WTC11 (cell line): ENCODE data around the gene CNTLN. TPM values are rescaled to one million over a fixed set of nuclear protein-coding genes. Genes with fewer than 3 reads are reported as not detected.

Source experiments
- ATAC-seq: fragments of 200-7000 bp; cut with Tn5 transposase; 2 replicates; pipeline ENCODE4 v1.10.0; 2021; ENCODE audit warnings: mild to moderate bottlenecking, moderate library complexity
- CTCF ChIA-PET: fragments of 300-600 bp; sonication (Branson Sonifier 250); formaldehyde crosslinking; loops from one replicate; lab custom pipeline; 2021; ENCODE audit warnings: antibody characterized with exemption; lab: Charles Lee
- POLR2A ChIA-PET: fragments of 350-600 bp; sonication (Branson Sonifier 250); formaldehyde crosslinking; loops from one replicate; lab custom pipeline; 2021; ENCODE audit warnings: antibody characterized with exemption; lab: Charles Lee
- DNase-seq: peaks from one replicate; pipeline ENCODE4 v3.0.0; 2021; ENCODE audit warnings: low spot score
- H3K27ac Mint-ChIP-seq: 2 replicates; pipeline ENCODE4 v1.8.0; 2021; ENCODE audit warnings: mixed read lengths
- H3K27me3 Mint-ChIP-seq: 2 replicates; pipeline ENCODE4 v1.8.0; 2021; ENCODE audit warnings: low read depth, mild to moderate bottlenecking, moderate library complexity, mixed read lengths
- H3K36me3 Mint-ChIP-seq: 2 replicates; pipeline ENCODE4 v1.8.0; 2021; ENCODE audit warnings: mixed read lengths
- H3K4me1 Mint-ChIP-seq: 2 replicates; pipeline ENCODE4 v1.8.0; 2022; ENCODE audit warnings: mixed read lengths
- H3K4me3 Mint-ChIP-seq: 2 replicates; pipeline ENCODE4 v1.8.0; 2021; ENCODE audit warnings: mild to moderate bottlenecking, moderate library complexity, mixed read lengths
- H3K9me3 Mint-ChIP-seq: 2 replicates; pipeline ENCODE4 v1.8.0; 2021; ENCODE audit warnings: mixed read lengths
- ARID4B ChIP-seq: sonication (generic); formaldehyde crosslinking; IDR thresholded peaks from 2 replicates; pipeline ENCODE4 v1.8.0; 2023; ENCODE audit warnings: missing genetic modification reagents, mild to moderate bottlenecking, borderline replicate concordance
- CTCF ChIP-seq: fragments of 200-600 bp; IDR thresholded peaks from 2 replicates; pipeline ENCODE4 v1.8.0; 2022; ENCODE audit warnings: antibody characterized with exemption
- GRHL2 ChIP-seq: fragments of 250-450 bp; sonication (Bioruptor Pico); IDR thresholded peaks from 2 replicates; pipeline ENCODE4 v1.8.0; 2022; ENCODE audit warnings: mild to moderate bottlenecking, moderate library complexity; ENCODE audit not compliant: insufficient replicate concordance, severe bottlenecking
- NR3C1 ChIP-seq: sonication (generic); formaldehyde crosslinking; conservative IDR thresholded peaks from 2 replicates; pipeline ENCODE4 v1.8.1; 2023; ENCODE audit warnings: low read depth, mild to moderate bottlenecking, missing genetic modification reagents
- SOX15 ChIP-seq: fragments of 250-450 bp; sonication (Bioruptor Pico); IDR thresholded peaks from 2 replicates; pipeline ENCODE4 v1.9.0; 2021; ENCODE audit warnings: mild to moderate bottlenecking
- ZNF232 ChIP-seq: sonication (generic); formaldehyde crosslinking; IDR thresholded peaks from 2 replicates; pipeline ENCODE4 v1.8.0; 2022; ENCODE audit warnings: mild to moderate bottlenecking, missing genetic modification reagents
- ZNF512 ChIP-seq: sonication (generic); formaldehyde crosslinking; IDR thresholded peaks from 2 replicates; pipeline ENCODE4 v1.8.1; 2022; ENCODE audit warnings: missing genetic modification reagents, borderline replicate concordance
- ZNF671 ChIP-seq: fragments of 250-450 bp; sonication (Bioruptor Pico); IDR thresholded peaks from 2 replicates; pipeline ENCODE4 v1.8.0; 2021; ENCODE audit warnings: mild to moderate bottlenecking
- total RNA-seq: library from RNA; stranded (reverse); gene quantifications from 3 replicates; pipeline ENCODE4 v1.2.3, GENCODE V29; 2021
- TF ChIP-seq, protein P1 (sequence below): fragments of 250-450 bp; sonication (Bioruptor Pico); IDR thresholded peaks from 2 replicates; pipeline ENCODE4 v1.8.0; 2021; ENCODE audit warnings: mild to moderate bottlenecking
- TF ChIP-seq, protein P2 (sequence below): sonication (generic); formaldehyde crosslinking; IDR thresholded peaks from 2 replicates; pipeline ENCODE4 v1.8.1; 2023; ENCODE audit warnings: mild to moderate bottlenecking, missing genetic modification reagents, borderline replicate concordance
- TF ChIP-seq, protein P3 (sequence below): sonication (generic); formaldehyde crosslinking; IDR thresholded peaks from 2 replicates; pipeline ENCODE4 v1.8.1; 2022; ENCODE audit warnings: mild to moderate bottlenecking, missing genetic modification reagents, moderate library complexity, borderline replicate concordance

The CNTLN gene
- total RNA-seq, 1 experiment from 2014 or later = 13.4 TPM

- H3K27ac Mint-ChIP-seq = peak overlapping the region; percentile 29; the same call in 1 of the 2 replicates
- ChIA-PET CTCF (no interaction called here), POLR2A (interaction anchor here (0.7 kb wide), 1 partner anchor 680 kb away, joined by 4 read pairs; no protein-coding TSS in a partner anchor)
- H3K36me3 Mint-ChIP-seq = no peaks in the 10 kb centered on the region; the same call in 1 of the 2 replicates
- H3K27me3 Mint-ChIP-seq = no peaks in the 10 kb centered on the region
- TF ChIP-seq NR3C1 (no peak), SOX15 (no peak), GRHL2 (CRISPR knock-in tag) (no peak), ZNF232 (CRISPR knock-in tag) (no peak), ARID4B (CRISPR knock-in tag) (no peak), ZNF671 (CRISPR knock-in tag) (no peak), CTCF (no peak), ZNF512 (CRISPR knock-in tag) (no peak)
- TF ChIP-seq, protein P1, sequence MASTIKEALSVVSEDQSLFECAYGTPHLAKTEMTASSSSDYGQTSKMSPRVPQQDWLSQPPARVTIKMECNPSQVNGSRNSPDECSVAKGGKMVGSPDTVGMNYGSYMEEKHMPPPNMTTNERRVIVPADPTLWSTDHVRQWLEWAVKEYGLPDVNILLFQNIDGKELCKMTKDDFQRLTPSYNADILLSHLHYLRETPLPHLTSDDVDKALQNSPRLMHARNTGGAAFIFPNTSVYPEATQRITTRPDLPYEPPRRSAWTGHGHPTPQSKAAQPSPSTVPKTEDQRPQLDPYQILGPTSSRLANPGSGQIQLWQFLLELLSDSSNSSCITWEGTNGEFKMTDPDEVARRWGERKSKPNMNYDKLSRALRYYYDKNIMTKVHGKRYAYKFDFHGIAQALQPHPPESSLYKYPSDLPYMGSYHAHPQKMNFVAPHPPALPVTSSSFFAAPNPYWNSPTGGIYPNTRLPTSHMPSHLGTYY = no peak
- TF ChIP-seq, protein P2, sequence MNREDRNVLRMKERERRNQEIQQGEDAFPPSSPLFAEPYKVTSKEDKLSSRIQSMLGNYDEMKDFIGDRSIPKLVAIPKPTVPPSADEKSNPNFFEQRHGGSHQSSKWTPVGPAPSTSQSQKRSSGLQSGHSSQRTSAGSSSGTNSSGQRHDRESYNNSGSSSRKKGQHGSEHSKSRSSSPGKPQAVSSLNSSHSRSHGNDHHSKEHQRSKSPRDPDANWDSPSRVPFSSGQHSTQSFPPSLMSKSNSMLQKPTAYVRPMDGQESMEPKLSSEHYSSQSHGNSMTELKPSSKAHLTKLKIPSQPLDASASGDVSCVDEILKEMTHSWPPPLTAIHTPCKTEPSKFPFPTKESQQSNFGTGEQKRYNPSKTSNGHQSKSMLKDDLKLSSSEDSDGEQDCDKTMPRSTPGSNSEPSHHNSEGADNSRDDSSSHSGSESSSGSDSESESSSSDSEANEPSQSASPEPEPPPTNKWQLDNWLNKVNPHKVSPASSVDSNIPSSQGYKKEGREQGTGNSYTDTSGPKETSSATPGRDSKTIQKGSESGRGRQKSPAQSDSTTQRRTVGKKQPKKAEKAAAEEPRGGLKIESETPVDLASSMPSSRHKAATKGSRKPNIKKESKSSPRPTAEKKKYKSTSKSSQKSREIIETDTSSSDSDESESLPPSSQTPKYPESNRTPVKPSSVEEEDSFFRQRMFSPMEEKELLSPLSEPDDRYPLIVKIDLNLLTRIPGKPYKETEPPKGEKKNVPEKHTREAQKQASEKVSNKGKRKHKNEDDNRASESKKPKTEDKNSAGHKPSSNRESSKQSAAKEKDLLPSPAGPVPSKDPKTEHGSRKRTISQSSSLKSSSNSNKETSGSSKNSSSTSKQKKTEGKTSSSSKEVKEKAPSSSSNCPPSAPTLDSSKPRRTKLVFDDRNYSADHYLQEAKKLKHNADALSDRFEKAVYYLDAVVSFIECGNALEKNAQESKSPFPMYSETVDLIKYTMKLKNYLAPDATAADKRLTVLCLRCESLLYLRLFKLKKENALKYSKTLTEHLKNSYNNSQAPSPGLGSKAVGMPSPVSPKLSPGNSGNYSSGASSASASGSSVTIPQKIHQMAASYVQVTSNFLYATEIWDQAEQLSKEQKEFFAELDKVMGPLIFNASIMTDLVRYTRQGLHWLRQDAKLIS (CRISPR knock-in tag) = no peak
- TF ChIP-seq, protein P3, sequence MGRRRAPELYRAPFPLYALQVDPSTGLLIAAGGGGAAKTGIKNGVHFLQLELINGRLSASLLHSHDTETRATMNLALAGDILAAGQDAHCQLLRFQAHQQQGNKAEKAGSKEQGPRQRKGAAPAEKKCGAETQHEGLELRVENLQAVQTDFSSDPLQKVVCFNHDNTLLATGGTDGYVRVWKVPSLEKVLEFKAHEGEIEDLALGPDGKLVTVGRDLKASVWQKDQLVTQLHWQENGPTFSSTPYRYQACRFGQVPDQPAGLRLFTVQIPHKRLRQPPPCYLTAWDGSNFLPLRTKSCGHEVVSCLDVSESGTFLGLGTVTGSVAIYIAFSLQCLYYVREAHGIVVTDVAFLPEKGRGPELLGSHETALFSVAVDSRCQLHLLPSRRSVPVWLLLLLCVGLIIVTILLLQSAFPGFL = no peak
- 0 out of 2 replicates have a peak, but pooled peaks cover 3% of the 10 kb centered on the region for H3K9me3 Mint-ChIP-seq
- no peak for DNase-seq
- no peak overlapping the region for H3K4me3 Mint-ChIP-seq
- H3K4me1 Mint-ChIP-seq = peaks cover 14% of the 10 kb centered on the region
- ATAC-seq = peak; percentile 55
Measured at GRCh38 chr9:17332115-17332514, 197.3 kb downstream of the CNTLN start.
